WERI-Rb-1 (cell line): ENCODE measurements around the gene IQGAP1.
A peak's percentile ranks its signal among the peaks of the same experiment; 100 is the strongest.

Experiments used
- DNase-seq: peaks from one replicate; pipeline ENCODE4 v3.0.0-alpha.2; 2020
- H3K27ac ChIP-seq: fragments of 250-450 bp; sonication (Bioruptor Pico); 2 replicates; pipeline ENCODE4 v1.5.1; 2020; ENCODE audit warnings: mild to moderate bottlenecking, moderate library complexity
- H3K27me3 ChIP-seq: fragments of 250-450 bp; sonication (Bioruptor Pico); 2 replicates; pipeline ENCODE4 v1.5.1; 2021; ENCODE audit warnings: mild to moderate bottlenecking, low read depth, moderate library complexity; ENCODE audit not compliant: insufficient read depth, severe bottlenecking
- H3K36me3 ChIP-seq: fragments of 250-450 bp; sonication (Bioruptor Pico); 2 replicates; pipeline ENCODE4 v1.5.1; 2020; ENCODE audit warnings: mild to moderate bottlenecking, moderate library complexity
- H3K4me3 ChIP-seq: 2 replicates; pipeline ENCODE4 v1.5.1; 2011; ENCODE audit warnings: low read depth, mild to moderate bottlenecking, control low read depth, low read length
- H3K9me3 ChIP-seq: fragments of 250-450 bp; sonication (Bioruptor Pico); 2 replicates; pipeline ENCODE4 v1.5.1; 2021; ENCODE audit warnings: mild to moderate bottlenecking, moderate library complexity; ENCODE audit not compliant: severe bottlenecking
- TF ChIP-seq, protein P1 (sequence below): IDR thresholded peaks from 2 replicates; pipeline ENCODE4 v1.5.1; 2011; ENCODE audit warnings: low read depth, mild to moderate bottlenecking, control low read depth, inconsistent platforms, low read length

IQGAP1 gene

DNA sequence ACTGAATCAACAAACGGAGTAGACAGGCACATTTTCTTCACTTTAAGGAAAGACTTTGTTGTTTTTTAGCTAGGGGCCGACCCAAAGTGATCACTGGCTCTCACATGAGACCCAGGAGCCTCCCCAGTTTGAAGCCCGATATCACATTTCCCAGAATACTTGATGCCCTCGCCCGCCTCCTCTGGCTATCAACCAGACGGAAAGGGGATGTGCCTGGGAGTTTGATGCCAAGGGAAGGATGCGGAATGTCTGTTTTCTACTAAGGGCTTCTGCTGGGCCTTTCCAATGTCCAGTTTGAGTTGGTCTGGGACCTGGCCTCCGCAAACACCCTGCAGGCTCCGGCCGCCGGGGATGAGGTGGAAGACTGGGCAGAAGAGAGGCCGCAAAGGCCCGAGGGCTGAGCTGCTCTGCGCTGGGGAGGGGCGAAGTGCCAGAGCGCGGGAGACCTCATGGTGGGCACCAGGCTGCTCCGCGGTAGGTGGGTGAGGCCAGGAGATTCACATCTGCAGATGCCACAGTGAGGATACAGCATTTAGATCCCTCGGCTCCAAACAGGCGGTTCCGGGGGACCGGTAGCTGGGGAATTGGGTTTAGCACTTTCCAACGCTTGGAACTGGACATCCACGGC lies 36.4 kb upstream of the IQGAP1 start:
- TF ChIP-seq, protein P1, sequence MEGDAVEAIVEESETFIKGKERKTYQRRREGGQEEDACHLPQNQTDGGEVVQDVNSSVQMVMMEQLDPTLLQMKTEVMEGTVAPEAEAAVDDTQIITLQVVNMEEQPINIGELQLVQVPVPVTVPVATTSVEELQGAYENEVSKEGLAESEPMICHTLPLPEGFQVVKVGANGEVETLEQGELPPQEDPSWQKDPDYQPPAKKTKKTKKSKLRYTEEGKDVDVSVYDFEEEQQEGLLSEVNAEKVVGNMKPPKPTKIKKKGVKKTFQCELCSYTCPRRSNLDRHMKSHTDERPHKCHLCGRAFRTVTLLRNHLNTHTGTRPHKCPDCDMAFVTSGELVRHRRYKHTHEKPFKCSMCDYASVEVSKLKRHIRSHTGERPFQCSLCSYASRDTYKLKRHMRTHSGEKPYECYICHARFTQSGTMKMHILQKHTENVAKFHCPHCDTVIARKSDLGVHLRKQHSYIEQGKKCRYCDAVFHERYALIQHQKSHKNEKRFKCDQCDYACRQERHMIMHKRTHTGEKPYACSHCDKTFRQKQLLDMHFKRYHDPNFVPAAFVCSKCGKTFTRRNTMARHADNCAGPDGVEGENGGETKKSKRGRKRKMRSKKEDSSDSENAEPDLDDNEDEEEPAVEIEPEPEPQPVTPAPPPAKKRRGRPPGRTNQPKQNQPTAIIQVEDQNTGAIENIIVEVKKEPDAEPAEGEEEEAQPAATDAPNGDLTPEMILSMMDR = no peak
- Histone ChIP-seq H3K36me3 (no peaks in the 10 kb centered on the region), H3K4me3 (peak overlapping the region; percentile 88), H3K27ac (peak overlapping the region; percentile 28; the same call in 1 of the 2 replicates), H3K27me3 (no peaks in the 10 kb centered on the region), H3K9me3 (no peaks in the 10 kb centered on the region)
- no peak for DNase-seq

DNA sequence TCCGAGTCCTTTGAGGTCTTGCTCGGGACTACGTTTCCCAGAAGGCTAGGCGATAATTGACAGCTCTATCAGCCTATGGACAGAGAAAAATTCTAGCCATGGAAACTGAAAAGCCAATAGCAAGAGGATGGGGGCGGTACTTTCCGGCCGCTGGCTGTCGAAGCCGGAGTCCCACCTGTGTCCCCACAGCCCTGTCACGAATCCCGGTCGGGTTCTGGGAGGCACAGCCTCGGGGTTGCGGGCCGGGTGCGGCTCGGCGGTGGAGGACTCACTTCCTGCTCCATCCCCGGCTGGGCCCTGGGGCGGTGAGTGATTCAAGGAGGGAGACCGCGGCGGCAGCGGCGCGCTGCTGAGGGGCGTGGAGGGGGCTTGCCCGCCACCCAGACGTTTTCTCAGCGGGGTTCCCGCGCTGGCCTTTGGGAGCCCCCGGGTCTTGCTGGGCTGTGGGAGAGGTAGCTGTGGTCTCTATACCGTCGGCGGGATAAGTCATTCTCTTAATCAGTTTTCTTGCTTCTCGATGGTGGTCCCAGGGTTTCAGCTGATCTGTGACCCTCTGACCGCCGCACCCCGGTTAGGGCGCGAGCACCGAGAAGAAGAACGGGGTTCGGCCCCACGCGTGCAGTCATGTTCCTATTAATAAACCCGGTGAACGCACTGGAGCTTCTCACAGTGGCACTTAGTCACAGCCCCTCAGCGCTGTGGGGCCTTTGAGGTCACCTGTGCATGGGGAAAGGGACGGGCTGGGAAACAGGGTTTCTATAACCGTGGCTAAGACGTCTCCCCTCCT lies 35.7 kb upstream of the IQGAP1 start, which contains the start of gene ZNF774:
TSS of gene ZNF774 (plus strand) at position 178 of the 787 bp plus-strand sequence. CDS start 2,377 bp downstream, outside the sequence.
- peak; percentile 92 for DNase-seq
- H3K4me3 ChIP-seq = peak within 1 kb of the TSS; percentile 88
- H3K27me3 ChIP-seq = no peaks in the 10 kb centered on the region
- H3K36me3 ChIP-seq = no peaks in the 10 kb centered on the region
- no peaks in the 10 kb centered on the region for H3K9me3 ChIP-seq
- TF ChIP-seq, protein P1 = no peak
- peak within 1 kb of the TSS; percentile 58 for H3K27ac ChIP-seq

DNA sequence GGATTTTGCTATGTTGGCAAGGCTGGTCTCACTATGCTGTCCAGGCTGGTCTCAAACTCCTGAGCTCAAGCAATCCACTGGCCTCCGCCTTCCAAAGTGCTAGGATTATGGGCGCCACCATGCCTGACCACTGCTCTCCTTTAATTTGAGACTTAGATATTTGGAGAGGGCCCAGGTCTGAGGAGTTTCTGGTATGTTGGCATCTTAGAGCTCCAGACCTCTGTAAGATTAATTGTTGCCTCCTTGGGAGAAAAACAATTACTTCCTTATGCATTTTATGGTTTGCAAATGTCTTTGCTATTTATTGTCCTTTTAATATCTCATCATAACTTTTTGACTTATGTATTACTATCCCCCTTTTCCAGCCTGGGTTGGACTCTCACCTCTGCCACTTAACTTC lies 33.1 kb upstream of the IQGAP1 start:
- Histone ChIP-seq H3K36me3 (peaks cover under 1% of the 10 kb centered on the region), H3K4me3 (no peak overlapping the region), H3K9me3 (no peaks in the 10 kb centered on the region), H3K27me3 (no peaks in the 10 kb centered on the region), H3K27ac (no peak overlapping the region)
- TF ChIP-seq, protein P1 = no peak
- DNase-seq = no peak

DNA sequence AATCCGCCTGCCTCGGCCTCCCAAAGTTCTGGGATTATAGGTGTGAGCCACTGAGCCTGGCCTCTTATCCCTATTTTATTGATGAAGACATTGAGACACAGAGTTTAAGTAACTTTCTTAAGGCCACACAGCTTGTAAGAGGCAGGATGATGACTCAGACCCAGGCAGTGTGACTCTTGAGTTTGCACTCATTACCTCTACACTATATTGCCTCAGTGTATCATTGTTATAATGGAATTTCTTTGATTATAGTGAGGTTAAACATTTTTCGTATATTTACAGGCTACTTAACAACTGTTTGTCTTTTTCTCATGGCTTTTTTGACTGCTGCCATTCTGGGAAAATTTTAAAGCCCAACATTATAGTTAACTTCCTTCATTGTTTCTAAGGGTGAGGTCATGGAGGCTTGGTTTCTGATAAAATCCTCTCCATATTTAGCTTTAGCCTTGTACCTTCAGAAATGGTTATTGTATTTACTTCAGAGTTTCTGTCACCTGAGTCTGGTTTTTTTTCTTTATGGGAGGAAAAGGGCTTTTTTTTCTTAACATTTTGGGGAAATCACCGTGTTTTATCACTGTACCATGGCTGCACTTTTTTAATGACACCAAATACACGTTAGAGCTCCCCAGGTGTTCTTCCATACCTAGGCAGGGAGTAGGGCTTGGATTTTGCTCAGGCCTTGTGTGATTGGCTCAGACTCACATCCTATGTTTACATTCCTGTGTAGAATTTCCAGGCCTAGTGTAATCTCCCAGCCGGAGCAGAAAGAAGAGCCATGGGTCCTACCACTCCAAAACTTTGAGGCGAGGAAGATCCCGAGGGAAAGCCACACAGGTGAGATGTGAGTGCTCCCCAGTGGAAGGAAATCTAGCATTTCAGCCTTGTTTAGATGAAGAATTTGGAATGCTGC lies 29.7 kb upstream of the IQGAP1 start:
- Histone ChIP-seq H3K36me3 (peaks cover 11% of the 10 kb centered on the region), H3K27me3 (no peaks in the 10 kb centered on the region), H3K4me3 (no peak overlapping the region), H3K9me3 (no peaks in the 10 kb centered on the region), H3K27ac (no peak overlapping the region)
- TF ChIP-seq, protein P1 = no peak
- no peak for DNase-seq

DNA sequence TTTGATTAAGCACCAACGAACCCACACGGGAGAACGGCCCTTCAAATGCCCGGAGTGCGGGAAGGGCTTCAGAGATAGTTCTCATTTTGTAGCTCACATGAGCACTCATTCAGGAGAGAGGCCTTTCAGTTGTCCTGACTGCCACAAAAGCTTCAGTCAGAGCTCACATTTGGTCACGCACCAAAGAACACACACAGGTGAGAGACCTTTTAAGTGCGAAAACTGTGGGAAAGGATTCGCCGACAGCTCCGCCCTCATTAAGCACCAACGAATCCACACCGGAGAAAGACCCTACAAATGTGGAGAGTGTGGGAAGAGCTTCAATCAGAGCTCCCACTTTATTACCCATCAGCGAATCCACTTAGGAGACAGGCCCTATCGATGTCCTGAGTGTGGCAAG lies 27.3 kb upstream of the IQGAP1 start:
- DNase-seq = no peak
- no peak overlapping the region for H3K27ac ChIP-seq
- H3K4me3 ChIP-seq = no peak overlapping the region
- no peaks in the 10 kb centered on the region for H3K9me3 ChIP-seq
- H3K36me3 ChIP-seq = peaks cover 11% of the 10 kb centered on the region
- H3K27me3 ChIP-seq = no peaks in the 10 kb centered on the region
- TF ChIP-seq, protein P1 = no peak
